Large intestine (tissue), 3 donors: ENCODE results near the gene FOXL3. TPM values are rescaled to one million over a fixed set of nuclear protein-coding genes. Genes with fewer than 3 reads are reported as not detected.

Source experiments
- DNase-seq, 2 donors: peaks; one replicate each; pipeline versions ENCODE4 v3.0.0 to v3.0.0-alpha.2; 2013
- H3K27ac ChIP-seq: one replicate; pipeline ENCODE4 v1.5.1; 2013; ENCODE audit warnings: low read length
- H3K27me3 ChIP-seq: 2 replicates; pipeline ENCODE4 v1.6.1; 2013; ENCODE audit warnings: low read length; ENCODE audit not compliant: control insufficient read depth, insufficient read depth
- H3K36me3 ChIP-seq: 2 replicates; pipeline ENCODE4 v1.6.1; 2013; ENCODE audit warnings: low read length; ENCODE audit not compliant: control insufficient read depth, insufficient read depth
- H3K4me1 ChIP-seq: one replicate; pipeline ENCODE4 v1.6.1; 2013; ENCODE audit warnings: low read length; ENCODE audit not compliant: control insufficient read depth, insufficient read depth
- H3K4me3 ChIP-seq: one replicate; pipeline ENCODE4 v1.5.1; 2013; ENCODE audit warnings: low read length
- H3K9me3 ChIP-seq: one replicate; pipeline ENCODE4 v1.6.1; 2013; ENCODE audit warnings: mild to moderate bottlenecking, low read depth, low read length, moderate library complexity; ENCODE audit not compliant: control insufficient read depth
- WGBS: methylation state at CpG from one replicate; pipeline ENCODE4 v1.1.5; 2013; ENCODE audit warnings: low lambda C conversion rate; ENCODE audit not compliant: insufficient coverage; 5-methylcytosine and 5-hydroxymethylcytosine counted together
- polyA plus RNA-seq: library from polyadenylated mRNA; unstranded; fragments of 120-200 nt; gene quantifications from one replicate; pipeline ENCODE4 v1.2.1, GENCODE V29; 2013

The FOXL3 gene
- polyA plus RNA-seq, 1 donor: 0.09 TPM

GRCh38 chr7:297611-298374 is 7.8 kb downstream of the FOXL3 start:
- Histone ChIP-seq H3K36me3 (no peaks in the 10 kb centered on the region), H3K4me3 (no peak overlapping the region), H3K9me3 (no peaks in the 10 kb centered on the region), H3K4me1 (peaks cover 21% of the 10 kb centered on the region), H3K27me3 (peaks cover 8% of the 10 kb centered on the region), H3K27ac (no peak overlapping the region)
- WGBS: no CpG with 5 or more reads among the region's 24 CpGs
- DNase-seq: no peak

- Histone ChIP-seq H3K9me3 (no peaks in the 10 kb centered on the region), H3K27ac (no peak overlapping the region), H3K36me3 (no peaks in the 10 kb centered on the region), H3K27me3 (peaks cover 5% of the 10 kb centered on the region), H3K4me1 (peaks cover 21% of the 10 kb centered on the region), H3K4me3 (no peak overlapping the region)
- DNase-seq: no peak
- no CpG with 5 or more reads among the region's 15 CpGs for WGBS
These were observed 8.4 kb downstream of the FOXL3 start for GRCh38 chr7:298375-298702.

GRCh38 chr7:298743-299142 is 8.8 kb downstream of the FOXL3 start:
- H3K4me1 ChIP-seq: peaks cover 21% of the 10 kb centered on the region
- no peak overlapping the region for H3K4me3 ChIP-seq
- no peaks in the 10 kb centered on the region for H3K36me3 ChIP-seq
- H3K27me3 ChIP-seq: peaks cover 3% of the 10 kb centered on the region
- H3K9me3 ChIP-seq: no peaks in the 10 kb centered on the region
- no peak for DNase-seq
- no peak overlapping the region for H3K27ac ChIP-seq
- no CpG with 5 or more reads among the region's 13 CpGs for WGBS

- Histone ChIP-seq H3K27ac (no peak overlapping the region), H3K4me1 (peaks cover 17% of the 10 kb centered on the region), H3K36me3 (no peaks in the 10 kb centered on the region), H3K9me3 (no peaks in the 10 kb centered on the region), H3K4me3 (no peak overlapping the region), H3K27me3 (no peaks in the 10 kb centered on the region)
- no peak for DNase-seq
- no CpG with 5 or more reads among the region's 15 CpGs for WGBS
These were observed 9.2 kb downstream of the FOXL3 start for GRCh38 chr7:299169-299568.

GRCh38 chr7:299628-300027 is 9.7 kb downstream of the FOXL3 start:
- DNase-seq: no peak
- Histone ChIP-seq H3K36me3 (no peaks in the 10 kb centered on the region), H3K4me1 (peaks cover 13% of the 10 kb centered on the region), H3K27me3 (no peaks in the 10 kb centered on the region), H3K9me3 (no peaks in the 10 kb centered on the region), H3K27ac (no peak overlapping the region), H3K4me3 (no peak overlapping the region)
- WGBS: no CpG with 5 or more reads among the region's 16 CpGs

- peaks cover 9% of the 10 kb centered on the region for H3K4me1 ChIP-seq
- no peaks in the 10 kb centered on the region for H3K9me3 ChIP-seq
- DNase-seq: no peak
- no peak overlapping the region for H3K4me3 ChIP-seq
- no peaks in the 10 kb centered on the region for H3K36me3 ChIP-seq
- H3K27ac ChIP-seq: no peak overlapping the region
- H3K27me3 ChIP-seq: no peaks in the 10 kb centered on the region
- no CpG with 5 or more reads among the region's 10 CpGs for WGBS
These were observed 10.1 kb downstream of the FOXL3 start for GRCh38 chr7:300048-300447.

- H3K9me3 ChIP-seq: no peaks in the 10 kb centered on the region
- H3K36me3 ChIP-seq: no peaks in the 10 kb centered on the region
- peaks cover 2% of the 10 kb centered on the region for H3K4me1 ChIP-seq
- DNase-seq: no peak
- H3K4me3 ChIP-seq: no peak overlapping the region
- WGBS: no CpG with 5 or more reads among the region's 13 CpGs
- no peaks in the 10 kb centered on the region for H3K27me3 ChIP-seq
- H3K27ac ChIP-seq: no peak overlapping the region
These were observed 10.7 kb downstream of the FOXL3 start for GRCh38 chr7:300546-301290.

- no peak overlapping the region for H3K4me3 ChIP-seq
- no peak overlapping the region for H3K27ac ChIP-seq
- H3K9me3 ChIP-seq: no peaks in the 10 kb centered on the region
- H3K27me3 ChIP-seq: no peaks in the 10 kb centered on the region
- H3K36me3 ChIP-seq: no peaks in the 10 kb centered on the region
- no peak for DNase-seq
- H3K4me1 ChIP-seq: no peaks in the 10 kb centered on the region
- no CpG with 5 or more reads among the region's 34 CpGs for WGBS
These were observed 11.5 kb downstream of the FOXL3 start for GRCh38 chr7:301291-302053.

GRCh38 chr7:302054-302992 is 12.4 kb downstream of the FOXL3 start:
- no peaks in the 10 kb centered on the region for H3K27me3 ChIP-seq
- H3K27ac ChIP-seq: no peak overlapping the region
- no peak overlapping the region for H3K4me3 ChIP-seq
- no peaks in the 10 kb centered on the region for H3K36me3 ChIP-seq
- WGBS: 100% methylated on average over 1 of the region's 18 CpGs
- no peaks in the 10 kb centered on the region for H3K9me3 ChIP-seq
- no peaks in the 10 kb centered on the region for H3K4me1 ChIP-seq
- DNase-seq: no peak

- H3K9me3 ChIP-seq: no peaks in the 10 kb centered on the region
- H3K36me3 ChIP-seq: no peaks in the 10 kb centered on the region
- no peak for DNase-seq
These were observed 13.5 kb downstream of the FOXL3 start for GRCh38 chr7:303425-303824.

More at GRCh38 chr7:303425-303824, 13.5 kb downstream of the FOXL3 start:
- H3K4me3 ChIP-seq: no peak overlapping the region
- H3K4me1 ChIP-seq: no peaks in the 10 kb centered on the region
- H3K27me3 ChIP-seq: no peaks in the 10 kb centered on the region
- no peak overlapping the region for H3K27ac ChIP-seq
- no CpG with 5 or more reads among the region's 11 CpGs for WGBS
